HG03521 (cell line): ENCODE results near the gene TEKT5.

Experiments
- ATAC-seq: cut with Tn5 transposase; IDR thresholded peaks from one replicate; pipeline ENCODE4 v1.9.1; 2021; ENCODE audit warnings: mild to moderate bottlenecking, moderate library complexity; ENCODE audit not compliant: unreplicated experiment

Gene TEKT5

GRCh38 chr16:10612649-10613179, 82.0 kb downstream of the TEKT5 start:
- ATAC-seq, result no peak

GRCh38 chr16:10611825-10612342, 82.8 kb downstream of the TEKT5 start:
- ATAC-seq, result no peak

- ATAC-seq, result no peak
These were observed 84.1 kb downstream of the TEKT5 start for GRCh38 chr16:10610499-10611184.

GRCh38 chr16:10609402-10609774, 85.3 kb downstream of the TEKT5 start:
- ATAC-seq, result no peak

- no peak for ATAC-seq
These were observed 85.9 kb downstream of the TEKT5 start for GRCh38 chr16:10608687-10609401.

GRCh38 chr16:10607157-10607556, 87.6 kb downstream of the TEKT5 start:
- no peak for ATAC-seq

- ATAC-seq, result no peak
These were observed 88.1 kb downstream of the TEKT5 start for GRCh38 chr16:10606607-10607006.

GRCh38 chr16:10605636-10606035, 89.1 kb downstream of the TEKT5 start:
- ATAC-seq, result no peak

- no peak for ATAC-seq
These were observed 93.0 kb downstream of the TEKT5 start for GRCh38 chr16:10601444-10602408.

GRCh38 chr16:10600782-10601443, 93.8 kb downstream of the TEKT5 start:
- ATAC-seq, result no peak

GRCh38 chr16:10599626-10600025, 95.1 kb downstream of the TEKT5 start:
- ATAC-seq, result no peak

- no peak for ATAC-seq
These were observed 96.6 kb downstream of the TEKT5 start for GRCh38 chr16:10598157-10598556.

- ATAC-seq, result no peak
These were observed 97.5 kb downstream of the TEKT5 start for GRCh38 chr16:10597187-10597601.

GRCh38 chr16:10594312-10594950, 100.3 kb downstream of the TEKT5 start:
- ATAC-seq, result no peak

- ATAC-seq, result no peak
These were observed 102.1 kb downstream of the TEKT5 start for GRCh38 chr16:10592611-10593010.

- no peak for ATAC-seq
These were observed 104.4 kb downstream of the TEKT5 start for GRCh38 chr16:10590342-10590741.

- ATAC-seq, result no peak
These were observed 105.6 kb downstream of the TEKT5 start for GRCh38 chr16:10589109-10589508.

GRCh38 chr16:10587622-10588021, 107.1 kb downstream of the TEKT5 start:
- ATAC-seq, result no peak

- ATAC-seq, result no peak
These were observed 109.7 kb downstream of the TEKT5 start for GRCh38 chr16:10584981-10585438.

GRCh38 chr16:10583269-10583668, 111.5 kb downstream of the TEKT5 start:
- ATAC-seq, result no peak
